Retinal pigment epithelial cell (primary cell): Measurements from ENCODE around the gene AGAP1.

ENCODE experiments used
- DNase-seq: peaks from one replicate; pipeline ENCODE4 v3.0.0-alpha.2; 2010; ENCODE audit warnings: low read depth
- H3K4me3 ChIP-seq: 2 replicates; pipeline ENCODE4 v1.5.1; 2011; ENCODE audit warnings: mild to moderate bottlenecking, low read length, control low read depth, moderate library complexity
- TF ChIP-seq, protein P1 (sequence below): conservative IDR thresholded peaks from 2 replicates; pipeline ENCODE4 v1.5.1; 2011; ENCODE audit warnings: low read depth, low read length, control low read depth, inconsistent platforms

The AGAP1 gene

DNA sequence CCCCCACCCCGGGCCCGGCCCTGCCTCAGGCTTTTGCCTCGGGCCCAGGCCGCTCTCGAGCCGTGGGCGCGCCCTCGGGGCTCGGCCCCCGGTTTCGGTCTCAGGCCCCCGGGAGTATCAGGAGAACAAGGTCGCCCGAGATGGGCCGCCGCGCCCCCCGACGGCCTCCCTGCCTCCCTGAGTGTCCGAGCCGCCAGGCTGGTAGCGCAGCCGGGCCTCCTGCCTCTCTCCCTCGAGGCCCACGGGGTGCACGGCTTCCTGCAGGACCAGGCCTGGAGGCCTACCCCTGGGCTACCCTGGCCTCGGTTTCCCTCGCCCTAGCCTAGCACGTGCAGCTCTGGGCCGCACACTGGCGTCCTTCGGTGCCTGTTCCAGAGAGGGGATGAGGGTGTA lies 665.9 kb downstream of the AGAP1 start:
- DNase-seq, result no peak
- H3K4me3 ChIP-seq, result no peak overlapping the region
- TF ChIP-seq, protein P1, sequence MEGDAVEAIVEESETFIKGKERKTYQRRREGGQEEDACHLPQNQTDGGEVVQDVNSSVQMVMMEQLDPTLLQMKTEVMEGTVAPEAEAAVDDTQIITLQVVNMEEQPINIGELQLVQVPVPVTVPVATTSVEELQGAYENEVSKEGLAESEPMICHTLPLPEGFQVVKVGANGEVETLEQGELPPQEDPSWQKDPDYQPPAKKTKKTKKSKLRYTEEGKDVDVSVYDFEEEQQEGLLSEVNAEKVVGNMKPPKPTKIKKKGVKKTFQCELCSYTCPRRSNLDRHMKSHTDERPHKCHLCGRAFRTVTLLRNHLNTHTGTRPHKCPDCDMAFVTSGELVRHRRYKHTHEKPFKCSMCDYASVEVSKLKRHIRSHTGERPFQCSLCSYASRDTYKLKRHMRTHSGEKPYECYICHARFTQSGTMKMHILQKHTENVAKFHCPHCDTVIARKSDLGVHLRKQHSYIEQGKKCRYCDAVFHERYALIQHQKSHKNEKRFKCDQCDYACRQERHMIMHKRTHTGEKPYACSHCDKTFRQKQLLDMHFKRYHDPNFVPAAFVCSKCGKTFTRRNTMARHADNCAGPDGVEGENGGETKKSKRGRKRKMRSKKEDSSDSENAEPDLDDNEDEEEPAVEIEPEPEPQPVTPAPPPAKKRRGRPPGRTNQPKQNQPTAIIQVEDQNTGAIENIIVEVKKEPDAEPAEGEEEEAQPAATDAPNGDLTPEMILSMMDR, result no peak

DNA sequence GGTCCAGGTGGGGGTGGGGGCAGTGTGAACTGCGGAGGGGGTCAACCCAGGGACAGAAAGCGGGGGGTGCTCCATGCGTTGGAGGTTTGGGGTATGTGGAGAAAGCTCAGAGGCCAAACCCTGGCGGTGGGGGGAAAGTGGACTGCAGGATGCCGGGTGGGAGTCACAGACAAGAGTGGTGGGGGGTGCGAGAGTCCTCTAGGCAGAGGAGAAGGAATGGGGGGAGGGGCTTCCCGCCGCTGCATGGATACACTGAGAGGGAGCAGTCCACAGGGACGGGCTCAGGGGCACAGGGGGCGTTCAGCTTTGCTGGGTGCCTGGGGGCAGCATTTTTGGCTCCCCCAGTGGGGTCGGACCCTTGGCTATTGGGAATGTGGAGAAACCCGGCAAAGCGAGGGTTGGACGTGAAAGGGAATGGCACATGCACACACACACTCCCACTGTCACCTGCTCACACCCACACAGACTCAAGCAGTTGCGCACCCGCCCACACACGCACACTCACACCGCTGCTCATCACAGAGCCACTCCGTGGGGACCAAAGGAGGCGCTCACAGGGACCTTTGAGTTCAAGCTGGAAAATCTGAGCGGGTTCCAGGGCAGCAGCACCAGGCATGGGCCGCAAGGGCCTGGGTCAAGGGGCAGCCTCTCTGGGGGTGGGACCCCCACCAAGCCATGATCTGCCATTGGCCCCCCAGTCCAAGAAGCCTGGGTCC lies 666.7 kb downstream of the AGAP1 start:
- TF ChIP-seq, protein P1, result no peak

DNA sequence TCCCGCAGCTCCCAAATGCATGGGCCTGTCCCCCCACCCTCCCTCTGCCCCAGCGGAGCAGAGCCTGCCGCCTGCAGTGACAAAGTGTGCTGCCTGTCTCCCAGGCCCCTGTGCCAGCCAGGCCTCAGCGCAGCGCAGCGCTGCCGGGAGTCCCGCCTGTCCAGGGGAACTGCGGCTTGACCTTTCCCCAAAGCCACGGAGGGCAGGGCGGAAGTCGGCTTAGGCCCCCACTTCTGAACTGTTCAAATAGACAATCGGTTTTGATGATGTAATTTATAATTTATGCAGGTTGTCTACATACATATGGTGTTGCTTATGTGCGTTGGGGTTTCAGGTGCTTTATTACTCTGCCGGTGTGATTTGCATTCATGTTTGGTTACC lies 667.2 kb downstream of the AGAP1 start:
- TF ChIP-seq, protein P1, result no peak
- no peak overlapping the region for H3K4me3 ChIP-seq
- DNase-seq, result no peak

More for the DNA sequence above, 666.7 kb downstream of the AGAP1 start:
- H3K4me3 ChIP-seq, result no peak overlapping the region
- DNase-seq, result no peak

DNA sequence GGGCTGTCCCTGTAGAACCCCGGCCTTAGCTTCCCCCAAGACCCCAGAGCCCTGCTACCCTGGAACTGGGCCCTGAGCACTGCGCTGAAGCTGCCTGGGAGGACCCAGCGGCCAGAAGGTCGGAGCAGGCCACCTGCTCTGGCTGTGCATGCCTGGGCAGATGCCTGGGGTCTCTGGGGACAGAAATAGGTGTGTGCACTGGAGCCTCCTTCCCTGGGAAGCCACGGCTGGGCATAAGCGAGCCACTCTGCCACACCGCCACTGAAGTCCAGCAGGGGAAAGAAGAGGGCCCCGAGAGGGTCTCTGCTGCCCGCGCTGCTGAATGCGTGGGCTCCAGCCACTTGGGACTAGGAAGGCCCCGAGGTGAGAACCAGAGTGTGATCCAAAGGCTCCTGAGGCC lies 667.7 kb downstream of the AGAP1 start:
- TF ChIP-seq, protein P1, result no peak
- DNase-seq, result no peak
- no peak overlapping the region for H3K4me3 ChIP-seq

DNA sequence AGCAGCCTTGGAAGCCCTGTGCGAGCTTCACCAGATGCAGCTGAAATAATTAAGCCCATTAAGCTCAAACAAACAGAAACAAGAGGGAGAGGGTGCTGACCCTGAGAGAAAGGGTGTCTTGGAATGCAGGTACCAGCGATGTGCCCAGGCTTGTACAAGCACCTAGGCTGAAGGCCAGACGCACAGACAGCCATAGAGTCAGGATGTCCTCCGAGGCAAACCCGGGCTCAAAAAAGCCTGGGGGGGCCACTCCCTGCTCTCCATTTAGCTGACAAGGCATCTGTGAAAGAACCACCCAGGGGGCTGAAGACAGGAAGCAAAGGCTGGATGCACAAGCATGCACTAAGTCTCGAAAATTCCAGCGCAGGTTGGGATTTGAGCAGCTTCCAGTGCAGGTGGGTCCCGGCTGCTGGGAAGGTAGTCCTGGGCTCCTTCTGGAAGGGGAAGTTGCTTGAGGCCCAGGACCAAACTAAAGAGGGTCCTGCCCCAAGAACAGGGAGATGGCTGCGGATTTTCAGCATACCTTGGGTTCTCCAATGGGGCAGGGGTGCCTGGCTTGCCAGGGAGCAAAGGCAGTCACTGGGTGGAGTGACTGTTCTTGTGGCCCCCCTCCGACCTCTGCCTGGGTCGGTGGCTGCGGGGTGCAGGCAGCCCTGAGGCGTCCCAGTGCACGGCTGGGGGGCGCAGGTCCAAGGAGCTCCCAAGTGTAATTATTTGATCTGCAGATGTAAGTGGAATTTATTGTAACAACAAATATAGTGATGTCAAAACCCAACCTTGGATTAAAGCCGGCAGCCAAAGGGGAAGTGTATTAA lies 668.4 kb downstream of the AGAP1 start:
- TF ChIP-seq, protein P1, result no peak
- DNase-seq, result no peak
- H3K4me3 ChIP-seq, result no peak overlapping the region

DNA sequence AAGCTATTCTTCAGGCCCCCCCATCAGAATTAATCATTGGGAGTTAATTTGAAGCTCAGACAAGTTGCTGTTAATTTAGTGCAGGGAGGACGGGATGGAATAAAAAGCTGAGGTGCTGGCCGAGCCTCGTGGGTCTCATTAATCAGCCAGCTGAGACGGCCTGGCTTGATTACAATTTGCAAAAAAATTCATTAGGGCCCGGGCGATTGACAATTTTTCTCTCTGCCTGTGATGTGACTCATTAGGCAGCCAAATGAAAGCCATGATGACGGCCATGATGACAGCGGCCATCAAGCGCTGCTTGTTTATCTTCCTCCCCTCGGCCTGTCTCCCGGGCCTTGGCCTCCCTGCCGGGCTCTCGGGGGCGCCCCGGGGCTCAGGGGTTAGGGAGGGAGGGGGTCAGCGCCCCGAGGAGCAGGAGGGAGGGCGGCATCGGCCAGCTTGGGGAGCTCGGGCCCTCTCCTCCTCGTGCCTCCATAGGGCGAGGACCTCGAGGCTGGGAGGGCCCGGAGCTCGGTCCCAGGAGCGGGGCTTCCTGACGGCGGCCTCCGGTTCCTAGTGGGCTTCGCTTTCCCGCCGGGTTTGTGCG lies 669.1 kb downstream of the AGAP1 start:
- TF ChIP-seq, protein P1, result no peak
- no peak overlapping the region for H3K4me3 ChIP-seq
- DNase-seq, result no peak
